D341Med (cell line): ENCODE measurements around the gene TBC1D22A.

Source experiments
- DNase-seq: peaks from one replicate; pipeline ENCODE4 v3.0.0; 2012; ENCODE audit warnings: low spot score

The TBC1D22A gene

GRCh38 chr22:47059076-47059475 lies 296.6 kb downstream of the TBC1D22A start:
- DNase-seq = no peak

GRCh38 chr22:47059701-47060161 lies 297.3 kb downstream of the TBC1D22A start:
- no peak for DNase-seq

DNA sequence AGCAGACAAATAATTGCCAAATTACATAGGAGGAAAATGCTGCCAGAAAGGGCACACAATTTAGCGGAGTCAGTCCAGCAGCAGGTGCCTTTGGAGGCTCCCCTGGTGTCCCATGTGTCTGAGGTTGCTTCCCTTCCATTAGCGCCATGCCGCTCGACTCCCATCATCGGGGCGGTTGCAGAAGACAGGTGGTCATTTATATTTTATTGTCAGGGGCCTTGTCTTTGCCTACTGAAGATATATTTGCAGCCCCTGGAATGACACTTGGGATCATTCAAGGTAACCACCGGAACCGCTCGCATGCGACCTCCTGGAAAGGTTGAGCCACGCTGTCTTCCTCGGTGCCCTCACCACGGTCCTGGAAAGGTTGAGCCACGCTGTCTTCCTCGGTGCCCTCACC lies 298.3 kb downstream of the TBC1D22A start:
- no peak for DNase-seq

DNA sequence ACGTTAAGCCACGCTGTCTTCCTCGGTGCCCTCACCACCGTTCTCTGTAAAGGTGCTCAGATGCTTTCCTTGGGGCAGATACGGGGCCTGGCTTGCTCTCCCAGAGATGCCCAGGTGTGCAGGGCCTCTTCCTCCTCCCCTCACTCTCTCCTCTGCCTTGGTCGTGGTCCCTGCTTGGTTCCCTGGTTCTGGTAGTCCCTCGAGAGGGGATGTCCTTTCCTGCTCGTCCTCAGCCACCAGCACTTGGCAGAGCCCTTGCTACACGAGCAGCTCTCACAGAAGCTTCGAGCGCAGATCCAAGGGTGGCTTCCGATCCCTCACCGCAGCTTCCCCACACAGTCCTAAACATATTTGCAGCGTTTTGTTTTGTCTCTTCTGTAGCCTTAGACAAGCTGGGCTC lies 298.8 kb downstream of the TBC1D22A start:
- no peak for DNase-seq

- DNase-seq = no peak
These were observed 299.7 kb downstream of the TBC1D22A start for GRCh38 chr22:47062126-47062525.

DNA sequence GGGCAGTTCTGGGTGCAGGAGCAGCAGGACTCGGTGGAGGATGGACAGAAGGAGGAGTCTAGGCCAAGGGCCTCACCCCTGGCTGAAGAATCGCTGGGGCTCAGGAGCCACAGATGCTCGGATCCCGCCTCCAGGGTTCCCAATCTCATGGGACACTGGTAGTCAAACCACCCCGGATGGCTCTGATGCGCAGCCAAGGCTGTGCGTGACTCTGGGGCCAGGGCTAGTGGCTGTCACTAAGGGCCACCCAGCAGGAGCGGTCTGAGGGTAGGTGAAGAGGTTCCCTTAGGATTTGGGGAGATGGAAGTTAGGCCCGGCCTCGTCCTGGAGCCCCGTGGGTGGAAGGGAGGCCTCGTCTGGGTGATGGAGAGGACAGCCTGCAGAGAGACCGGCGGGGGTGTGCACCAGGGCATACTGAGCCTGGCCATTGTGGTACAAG lies 300.6 kb downstream of the TBC1D22A start:
- no peak for DNase-seq

- no peak for DNase-seq
These were observed 301.2 kb downstream of the TBC1D22A start for GRCh38 chr22:47063606-47064005.

DNA sequence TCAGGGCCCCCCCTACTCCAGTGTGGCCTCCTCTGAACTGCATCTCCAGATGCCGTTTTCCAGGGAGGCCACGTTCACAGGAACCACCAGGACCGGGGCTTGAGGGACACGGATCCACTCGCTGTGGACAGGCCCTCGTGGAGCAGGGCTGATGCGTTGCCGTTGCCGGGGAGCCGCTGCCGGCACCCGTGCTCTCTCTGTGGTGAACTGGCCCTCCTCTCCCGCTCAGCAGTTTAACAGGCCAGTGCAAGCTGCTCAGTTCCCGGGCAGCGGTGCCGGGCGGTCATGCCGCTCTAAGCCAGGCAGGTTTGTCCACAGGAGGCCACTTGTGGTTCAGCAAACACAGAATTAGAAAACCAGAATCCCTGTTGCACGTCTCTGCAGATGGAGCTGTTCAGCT lies 301.6 kb downstream of the TBC1D22A start:
- no peak for DNase-seq

- no peak for DNase-seq
These were observed 302.0 kb downstream of the TBC1D22A start for GRCh38 chr22:47064416-47064815.

DNA sequence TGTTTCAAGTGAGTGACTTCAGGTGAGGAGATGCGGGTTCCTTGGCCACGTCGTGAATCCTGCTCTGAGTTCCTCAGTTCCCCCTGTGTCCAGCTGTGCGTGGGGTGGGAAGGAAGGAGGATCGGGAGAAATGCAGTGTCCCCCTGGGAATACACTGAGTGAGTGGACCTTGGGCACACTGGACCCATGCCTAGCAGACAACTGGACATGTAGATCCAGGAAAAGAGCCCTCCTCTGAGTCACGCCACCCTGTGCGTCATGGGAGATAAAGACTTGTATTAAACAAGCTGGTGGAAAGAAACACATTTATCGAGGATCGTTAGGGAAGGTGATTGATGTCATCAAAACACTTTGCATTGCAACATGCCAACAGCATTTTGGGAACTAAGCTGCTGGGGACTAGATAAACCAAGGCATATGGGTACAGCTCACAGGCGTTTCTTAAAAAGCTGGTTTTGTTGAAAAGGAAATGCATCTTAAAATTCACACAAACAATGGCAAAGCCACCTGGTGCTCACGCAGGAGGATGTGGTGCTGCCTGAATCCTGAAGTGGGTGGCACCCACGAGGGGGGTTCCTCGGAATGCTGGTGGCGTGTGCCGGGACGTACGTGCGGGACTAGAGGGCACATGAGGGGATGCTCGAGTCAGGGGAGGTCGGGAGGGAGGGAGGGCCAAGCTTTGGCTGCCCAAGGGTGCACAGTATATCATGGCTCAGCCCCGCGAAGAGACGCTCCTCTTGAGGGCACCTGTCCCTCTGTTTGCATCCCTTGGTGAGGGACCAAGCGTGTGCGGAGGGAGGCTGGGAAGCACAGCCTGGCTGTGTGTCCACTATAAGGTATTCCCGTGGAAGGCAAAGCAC lies 303.5 kb downstream of the TBC1D22A start:
- DNase-seq = no peak

- DNase-seq = no peak
These were observed 304.1 kb downstream of the TBC1D22A start for GRCh38 chr22:47066616-47066905.

- no peak for DNase-seq
These were observed 305.0 kb downstream of the TBC1D22A start for GRCh38 chr22:47067321-47067890.

- no peak for DNase-seq
These were observed 305.6 kb downstream of the TBC1D22A start for GRCh38 chr22:47067911-47068625.

- DNase-seq = no peak
These were observed 306.2 kb downstream of the TBC1D22A start for GRCh38 chr22:47068626-47068996.

GRCh38 chr22:47069270-47069669 lies 306.8 kb downstream of the TBC1D22A start:
- DNase-seq = no peak

DNA sequence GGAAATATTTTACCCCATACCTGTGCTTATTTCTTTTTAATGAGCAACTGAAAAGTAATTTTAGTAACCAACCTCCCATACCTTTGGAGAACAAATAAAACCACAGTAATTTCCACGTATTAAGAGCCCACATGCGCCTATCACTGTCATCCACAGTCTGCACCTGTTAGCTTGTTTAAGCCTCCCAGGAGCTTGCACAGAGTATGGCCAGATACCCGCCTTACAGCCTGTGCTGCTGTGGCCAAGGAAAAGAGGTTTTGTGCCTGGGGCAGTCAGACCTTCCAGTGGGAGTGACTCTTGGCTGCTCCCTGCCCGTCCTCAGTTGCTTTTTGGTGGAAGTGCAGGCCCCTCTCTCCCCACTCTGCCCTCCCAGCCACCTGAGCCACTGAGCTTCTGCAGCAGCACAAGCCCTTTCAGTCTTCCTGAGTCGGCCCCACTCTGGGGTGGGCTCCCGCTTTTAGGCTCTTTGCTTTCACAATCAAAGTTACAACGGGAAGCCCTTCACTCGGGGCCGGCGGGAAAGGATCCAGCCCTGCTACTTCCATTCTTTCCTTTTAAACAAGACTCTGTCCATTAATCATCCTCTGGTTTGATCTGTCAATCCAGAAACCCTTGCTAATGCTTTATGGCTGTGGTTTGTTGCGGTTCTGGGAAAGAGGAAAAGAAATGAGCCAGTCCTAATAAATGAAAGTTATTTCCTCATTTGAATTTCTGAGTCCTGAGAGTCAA lies 308.8 kb downstream of the TBC1D22A start:
- DNase-seq = no peak

GRCh38 chr22:47071807-47072641 lies 309.6 kb downstream of the TBC1D22A start:
- DNase-seq = no peak

GRCh38 chr22:47072642-47072967 lies 310.2 kb downstream of the TBC1D22A start:
- DNase-seq = no peak

DNA sequence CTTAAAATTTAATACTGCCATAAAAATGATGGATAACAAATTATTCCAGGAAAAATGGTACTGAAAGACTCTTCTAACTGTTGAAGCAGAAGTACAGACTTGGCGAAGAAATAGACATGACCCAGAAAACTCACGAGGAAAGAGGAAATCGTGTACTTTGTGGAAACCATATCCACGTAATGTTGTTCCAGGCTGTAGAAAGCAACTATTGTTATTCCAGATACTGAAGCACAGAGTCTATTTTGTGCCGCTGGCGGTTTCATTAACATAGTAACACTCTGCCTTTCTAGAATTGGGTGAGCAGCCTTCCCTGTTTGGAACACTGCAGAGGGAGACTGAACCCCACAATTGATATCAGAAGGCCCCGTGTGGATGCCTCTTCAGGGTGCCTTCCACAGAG lies 310.6 kb downstream of the TBC1D22A start:
- no peak for DNase-seq

- DNase-seq = no peak
These were observed 311.7 kb downstream of the TBC1D22A start for GRCh38 chr22:47074105-47074504.

DNA sequence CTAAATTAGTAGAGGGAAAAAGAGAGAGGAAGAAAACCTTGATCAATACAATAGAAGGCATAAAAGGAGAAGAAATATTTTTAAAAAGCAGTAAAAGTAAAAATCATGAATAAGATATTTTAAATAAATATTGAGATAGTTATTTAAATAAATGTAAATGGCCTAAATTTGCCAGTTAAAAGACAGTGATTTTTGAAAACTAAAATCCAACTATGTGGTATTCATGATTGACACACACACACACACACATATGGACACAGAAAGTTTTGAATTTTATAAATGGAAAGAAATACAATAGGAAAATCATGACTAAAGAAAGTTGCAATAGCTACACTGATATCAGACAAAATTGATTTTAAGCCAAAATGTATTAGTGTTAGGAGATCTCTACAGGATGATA lies 313.1 kb downstream of the TBC1D22A start:
- no peak for DNase-seq

DNA sequence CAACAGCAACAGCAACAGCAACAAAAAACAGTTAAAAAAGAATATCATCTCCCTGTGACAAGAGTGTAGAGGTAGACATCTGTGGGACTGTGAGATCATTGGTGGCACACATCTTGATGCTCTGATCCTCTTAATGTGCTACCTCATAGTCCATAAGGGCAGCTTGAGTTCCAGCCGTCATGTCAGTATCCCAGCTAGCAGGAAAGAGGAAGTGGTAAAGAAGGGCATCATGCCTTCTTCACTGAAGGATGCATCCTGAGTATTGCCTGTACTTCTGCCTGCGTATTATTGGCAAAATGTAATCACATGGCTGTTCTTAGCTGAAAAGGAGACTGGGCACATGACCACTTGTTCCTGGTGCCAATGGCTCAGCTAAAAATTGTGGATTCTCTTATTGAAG lies 314.3 kb downstream of the TBC1D22A start:
- DNase-seq = no peak
